H1 (cell line): Measurements from ENCODE around the gene DUOX1. TPM values are rescaled to one million over a fixed set of nuclear protein-coding genes. Genes with fewer than 3 reads are reported as not detected.

ENCODE experiments used
- CTCF ChIA-PET: fragments of 300-600 bp; sonication (Branson Sonifier 250); formaldehyde crosslinking; loops from one replicate; lab custom pipeline; 2021; ENCODE audit not compliant: partially characterized antibody; lab: Charles Lee
- POLR2A ChIA-PET: fragments of 300-600 bp; sonication (Branson Sonifier 250); formaldehyde crosslinking; loops from one replicate; lab custom pipeline; 2021; ENCODE audit warnings: inconsistent platforms; ENCODE audit not compliant: partially characterized antibody; lab: Charles Lee
- DNase-seq, 2 experiments: peaks; one replicate each; pipeline versions ENCODE4 v3.0.0 to v3.0.0-alpha.2; 2010 to 2022; ENCODE audit warnings: low spot score in 2 of 2, low read depth in 1 of 2, mixed read lengths in 1 of 2
- FAIRE-seq: peaks from 2 replicates; lab custom pipeline; 2011; peaks lifted over from hg19 to GRCh38; lab: Jason Lieb, UNC
- H2AFZ ChIP-seq: 2 replicates; pipeline ENCODE4 v1.8.1; 2012; ENCODE audit warnings: low read length, inconsistent platforms
- H2AK5ac ChIP-seq: 2 replicates; pipeline ENCODE4 v1.6.1; 2013; ENCODE audit warnings: low read depth, low read length
- H2BK120ac ChIP-seq: replicated peaks from 2 replicates; pipeline ENCODE3; 2013; ENCODE audit warnings: low read depth, low read length, inconsistent platforms
- H2BK12ac ChIP-seq: 2 replicates; pipeline ENCODE4 v1.6.1; 2013; ENCODE audit warnings: low read depth, low read length
- H2BK15ac ChIP-seq: 2 replicates; pipeline ENCODE4 v1.6.1; 2013; ENCODE audit warnings: low read length
- H2BK20ac ChIP-seq: 2 replicates; pipeline ENCODE4 v1.6.1; 2013; ENCODE audit warnings: low read length
- H2BK5ac ChIP-seq: 2 replicates; pipeline ENCODE4 v1.6.1; 2013; ENCODE audit warnings: low read depth, low read length
- H3K14ac ChIP-seq: 2 replicates; pipeline ENCODE4 v1.6.1; 2013; ENCODE audit warnings: inconsistent platforms; ENCODE audit not compliant: insufficient read length
- H3K18ac ChIP-seq: 2 replicates; pipeline ENCODE4 v1.6.1; 2013; ENCODE audit warnings: low read length; ENCODE audit errors: extremely low read depth
- H3K23ac ChIP-seq: 2 replicates; pipeline ENCODE4 v1.6.1; 2013; ENCODE audit warnings: inconsistent platforms; ENCODE audit not compliant: insufficient read length
- H3K23me2 ChIP-seq: 2 replicates; pipeline ENCODE4 v1.6.1; 2013; ENCODE audit warnings: low read depth, low read length
- H3K27ac ChIP-seq: 2 replicates; pipeline ENCODE4 v1.6.1; 2011; ENCODE audit warnings: low read depth, low read length, inconsistent platforms
- H3K27me3 ChIP-seq, 4 experiments: replicated peaks in 1 of 4; 1 replicate in 1 of 4; 2 replicates in 3 of 4; pipeline versions ENCODE4 v1.6.1 to v1.8.1; 2011 to 2013; ENCODE audit warnings: low read length in 3 of 4, mild to moderate bottlenecking in 3 of 4, inconsistent platforms in 2 of 4, mixed read lengths in 2 of 4, moderate library complexity in 1 of 4; ENCODE audit not compliant: control insufficient read depth in 3 of 4, insufficient read depth in 3 of 4; ENCODE audit errors: extremely low read depth in 1 of 4
- H3K36me3 ChIP-seq, 4 experiments: 2 replicates each; pipeline versions ENCODE4 v1.6.1 to v1.8.1; 2011 to 2013; ENCODE audit warnings: mild to moderate bottlenecking in 4 of 4, low read length in 3 of 4, moderate library complexity in 2 of 4, control low read depth in 1 of 4, inconsistent platforms in 1 of 4; ENCODE audit not compliant: insufficient read depth in 4 of 4, control insufficient read depth in 2 of 4
- H3K4ac ChIP-seq: replicated peaks from 2 replicates; pipeline ENCODE3; 2013; ENCODE audit warnings: low read length, low read depth, mixed read lengths, inconsistent platforms; ENCODE audit not compliant: insufficient read length
- H3K4me1 ChIP-seq, 4 experiments: replicated peaks in 1 of 4; 1 replicate in 1 of 4; 2 replicates in 3 of 4; pipeline versions ENCODE4 v1.6.1 to v1.8.1; 2011 to 2013; ENCODE audit warnings: low read length in 3 of 4, inconsistent platforms in 2 of 4, mixed read lengths in 1 of 4; ENCODE audit not compliant: insufficient read depth in 4 of 4, control insufficient read depth in 3 of 4
- H3K4me2 ChIP-seq, 2 experiments: 2 replicates each; pipeline versions ENCODE4 v1.6.1 to v1.8.1; 2011 to 2013; ENCODE audit warnings: low read depth in 2 of 2, low read length in 2 of 2, control low read depth in 1 of 2, inconsistent platforms in 1 of 2, mild to moderate bottlenecking in 1 of 2; ENCODE audit not compliant: insufficient read depth in 1 of 2
- H3K4me3 ChIP-seq, 4 experiments: fragments of 200-600, 300-600 bp in 1 of 4; sonication (generic), shearing (Covaris generic), sonication (Bioruptor Twin) in 1 of 4; 2 replicates each; pipeline versions ENCODE4 v1.5.1 to v1.8.1; 2011 to 2016; ENCODE audit warnings: low read length in 4 of 4, low read depth in 3 of 4, control low read depth in 2 of 4, inconsistent platforms in 2 of 4, mild to moderate bottlenecking in 2 of 4, mixed read lengths in 1 of 4, moderate library complexity in 1 of 4; ENCODE audit not compliant: insufficient read depth in 2 of 4; ENCODE audit errors: extremely low read depth in 1 of 4
- H3K56ac ChIP-seq: replicated peaks from 2 replicates; pipeline ENCODE3; 2013; ENCODE audit warnings: low read depth, mild to moderate bottlenecking, mixed read lengths, low read length, inconsistent platforms; ENCODE audit not compliant: insufficient read length
- H3K79me1 ChIP-seq: 2 replicates; pipeline ENCODE4 v1.6.1; 2013; ENCODE audit warnings: low read depth, low read length, control low read depth
- H3K79me2 ChIP-seq, 2 experiments: 2 replicates each; pipeline versions ENCODE4 v1.6.1 to v1.8.1; 2012 to 2013; ENCODE audit warnings: low read length in 2 of 2, mild to moderate bottlenecking in 2 of 2, inconsistent platforms in 1 of 2; ENCODE audit not compliant: insufficient read depth in 2 of 2, control insufficient read depth in 1 of 2
- H3K9ac ChIP-seq, 4 experiments: replicated peaks in 1 of 4; 1 replicate in 1 of 4; 2 replicates in 3 of 4; pipeline versions ENCODE4 v1.6.1 to v1.8.1; 2011 to 2013; ENCODE audit warnings: low read depth in 3 of 4, low read length in 3 of 4, control low read depth in 2 of 4, mild to moderate bottlenecking in 2 of 4, moderate library complexity in 2 of 4, inconsistent platforms in 1 of 4; ENCODE audit errors: extremely low read depth in 1 of 4
- H3K9me3 ChIP-seq, 2 experiments: 2 replicates each; pipeline versions ENCODE4 v1.6.1 to v1.8.1; 2012 to 2013; ENCODE audit warnings: mild to moderate bottlenecking in 2 of 2, moderate library complexity in 2 of 2, control low read depth in 1 of 2, inconsistent platforms in 1 of 2, low read depth in 1 of 2, low read length in 1 of 2, mixed read lengths in 1 of 2; ENCODE audit not compliant: insufficient read depth in 2 of 2
- H4K20me1 ChIP-seq, 2 experiments: replicated peaks in 1 of 2; 2 replicates each; pipeline versions ENCODE3 to v1.8.1; 2011 to 2013; ENCODE audit warnings: inconsistent platforms in 2 of 2, low read length in 2 of 2, mild to moderate bottlenecking in 1 of 2; ENCODE audit not compliant: insufficient read depth in 2 of 2, control insufficient read depth in 1 of 2
- H4K5ac ChIP-seq: 2 replicates; pipeline ENCODE4 v1.6.1; 2013; ENCODE audit warnings: low read length, low read depth, mixed read lengths, inconsistent platforms; ENCODE audit not compliant: insufficient read length
- H4K8ac ChIP-seq: 2 replicates; pipeline ENCODE4 v1.8.0; 2013; ENCODE audit warnings: mild to moderate bottlenecking, moderate library complexity, low read length, inconsistent platforms; ENCODE audit not compliant: insufficient read depth; ENCODE audit errors: extremely low read depth
- H4K91ac ChIP-seq: replicated peaks from 2 replicates; pipeline ENCODE3; 2013; ENCODE audit warnings: low read length, mixed read lengths, inconsistent platforms; ENCODE audit not compliant: insufficient read length
- SUZ12 ChIP-seq: fragments of 200-600 bp; sonication (generic); IDR thresholded peaks from 2 replicates; pipeline ENCODE4 v1.6.1; 2012; ENCODE audit warnings: mild to moderate bottlenecking, inconsistent platforms, low read length, moderate library complexity, mixed read lengths
- TEAD4 ChIP-seq: IDR thresholded peaks from 2 replicates; pipeline ENCODE4 v1.6.1; 2012; ENCODE audit warnings: low read depth, low read length, inconsistent platforms, mixed read lengths
- WGBS, 2 experiments: shearing (Covaris generic) in 1 of 2; methylation state at CpG; one replicate each; pipeline versions ENCODE4 v1.1.6 to v1.1.7; 2013 to 2015; ENCODE audit warnings: low lambda C conversion rate in 2 of 2, mixed read lengths in 2 of 2, inconsistent platforms in 1 of 2, low coverage in 1 of 2, missing lambda C conversion rate in 1 of 2; ENCODE audit not compliant: insufficient replicate concordance in 2 of 2, insufficient coverage in 1 of 2, insufficient read length in 1 of 2; ENCODE audit errors: extremely low coverage in 1 of 2, missing lambda C conversion rate in 1 of 2; 5-methylcytosine and 5-hydroxymethylcytosine counted together
- polyA plus RNA-seq, 7 experiments: library from polyadenylated mRNA; depleted of rRNA in 3 of 7; stranded (reverse) in 5 of 7; unstranded in 2 of 7; fragments of >200 nt in 5 of 7; fragments of 200-250 nt in 2 of 7; gene quantifications; 1 replicate in 5 of 7; 2 replicates in 1 of 7; 4 replicates in 1 of 7; pipeline versions ENCODE4 v1.2.1 to v1.2.3, GENCODE V29; 2011 to 2013; ENCODE audit warnings: missing spikeins in 2 of 7, mixed read lengths in 2 of 7
- total RNA-seq: library from RNA; stranded (reverse); fragmentation: NEBNext Ultra II Directional; extraction: Animal tissue kit (Norgen Biotek cat#: 25700); gene quantifications from 2 replicates; pipeline ENCODE4 v1.2.1, GENCODE V29; 2021

DUOX1 gene
- total and polyA plus RNA-seq, 2 of the 8 experiments (the other 6 are each of a cell fraction or from before 2014, with no cell fraction given) = 0.84 to 1.4 TPM

DNA sequence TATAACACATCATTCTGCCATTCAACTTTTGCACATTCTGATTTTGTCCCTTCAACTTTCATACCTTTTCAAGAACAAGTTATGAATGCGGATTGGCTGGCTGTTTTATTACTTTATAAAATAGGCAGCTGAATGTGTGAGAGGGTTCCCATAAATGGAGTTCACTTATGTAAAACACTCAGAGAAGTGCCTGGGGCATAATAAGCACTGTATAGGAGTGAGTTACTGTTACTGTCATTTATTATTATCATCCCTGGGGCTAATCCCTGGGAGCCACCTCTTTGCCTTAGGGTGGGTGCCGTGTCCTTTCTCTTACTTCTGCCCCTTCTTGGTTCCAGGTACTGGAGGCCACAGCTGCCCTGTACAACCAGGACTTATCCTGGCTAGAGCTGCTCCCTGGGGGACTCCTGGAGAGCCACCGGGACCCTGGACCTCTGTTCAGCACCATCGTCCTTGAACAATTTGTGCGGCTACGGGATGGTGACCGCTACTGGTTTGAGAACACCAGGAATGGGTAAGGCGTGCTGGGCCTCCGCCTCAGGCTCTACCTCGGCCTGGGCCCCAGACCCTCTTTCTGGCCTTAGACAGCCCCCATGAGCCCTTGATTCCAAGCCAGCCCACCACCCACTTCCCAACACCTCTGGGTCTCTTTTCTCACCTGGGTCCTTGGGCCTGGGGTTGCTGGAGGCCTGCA is 10.9 kb downstream of the DUOX1 start:
- no peak overlapping the region for H3K18ac ChIP-seq
- no peak overlapping the region for H3K14ac ChIP-seq
- no peak overlapping the region for H3K4me2 ChIP-seq
- no peak overlapping the region for H4K5ac ChIP-seq
- no peak overlapping the region for H2AK5ac ChIP-seq
- H4K20me1 ChIP-seq = no peaks in the 10 kb centered on the region
- no peaks in the 10 kb centered on the region for H3K23me2 ChIP-seq
- no peaks in the 10 kb centered on the region; the same call in 1 of the 2 replicates for H3K79me1 ChIP-seq
- H3K56ac ChIP-seq = no peak overlapping the region
- CTCF ChIA-PET = interaction anchor here (0.7 to 10.1 kb wide), 8 partner anchors 8 to 51 kb away, joined by 3 to 57 read pairs (median 6); no protein-coding TSS in a partner anchor
- H3K4me3 ChIP-seq = no peak overlapping the region
- no peak overlapping the region for H2BK12ac ChIP-seq
- no peaks in the 10 kb centered on the region for H3K9me3 ChIP-seq
- peaks cover 0 to 4% (median 1%) of the 10 kb centered on the region in 4 experiments; a peak in 3 of 7 replicates for H3K4me1 ChIP-seq
- H3K27ac ChIP-seq = no peak overlapping the region
- H3K23ac ChIP-seq = no peak overlapping the region
- H2BK5ac ChIP-seq = no peak overlapping the region
- H3K79me2 ChIP-seq = no peaks in the 10 kb centered on the region
- no peak overlapping the region for H2AFZ ChIP-seq
- WGBS, 2 experiments = 80% methylated on average over 10 of the region's 10 CpGs; no CpG with 5 or more reads in 1 of the 2 experiments
- H4K8ac ChIP-seq = no peak overlapping the region
- no peaks in the 10 kb centered on the region for H3K36me3 ChIP-seq
- H3K27me3 ChIP-seq = peaks cover 6 to 20% (median 13%) of the 10 kb centered on the region in 4 experiments
- no peak overlapping the region for H3K9ac ChIP-seq
- H3K4ac ChIP-seq = no peak overlapping the region
- H4K91ac ChIP-seq = no peak overlapping the region
- FAIRE-seq (no peak), DNase-seq (no peak)
- H2BK120ac ChIP-seq = no peak overlapping the region
- no peak overlapping the region for H2BK15ac ChIP-seq
- TF ChIP-seq TEAD4 (no peak), SUZ12 (no peak)
- H2BK20ac ChIP-seq = no peak overlapping the region
- POLR2A ChIA-PET = interaction anchor here (1.3 kb wide), 1 partner anchor 9 kb away, joined by 3 read pairs; no protein-coding TSS in a partner anchor
